ENCODE measurements around the gene CCND3. TPM values are rescaled to one million over a fixed set of nuclear protein-coding genes. Genes with fewer than 3 reads are reported as not detected.

CCND3 gene
- total and polyA plus RNA-seq, 8 donors: 37.5 to 153 (median 47.8) TPM

DNA sequence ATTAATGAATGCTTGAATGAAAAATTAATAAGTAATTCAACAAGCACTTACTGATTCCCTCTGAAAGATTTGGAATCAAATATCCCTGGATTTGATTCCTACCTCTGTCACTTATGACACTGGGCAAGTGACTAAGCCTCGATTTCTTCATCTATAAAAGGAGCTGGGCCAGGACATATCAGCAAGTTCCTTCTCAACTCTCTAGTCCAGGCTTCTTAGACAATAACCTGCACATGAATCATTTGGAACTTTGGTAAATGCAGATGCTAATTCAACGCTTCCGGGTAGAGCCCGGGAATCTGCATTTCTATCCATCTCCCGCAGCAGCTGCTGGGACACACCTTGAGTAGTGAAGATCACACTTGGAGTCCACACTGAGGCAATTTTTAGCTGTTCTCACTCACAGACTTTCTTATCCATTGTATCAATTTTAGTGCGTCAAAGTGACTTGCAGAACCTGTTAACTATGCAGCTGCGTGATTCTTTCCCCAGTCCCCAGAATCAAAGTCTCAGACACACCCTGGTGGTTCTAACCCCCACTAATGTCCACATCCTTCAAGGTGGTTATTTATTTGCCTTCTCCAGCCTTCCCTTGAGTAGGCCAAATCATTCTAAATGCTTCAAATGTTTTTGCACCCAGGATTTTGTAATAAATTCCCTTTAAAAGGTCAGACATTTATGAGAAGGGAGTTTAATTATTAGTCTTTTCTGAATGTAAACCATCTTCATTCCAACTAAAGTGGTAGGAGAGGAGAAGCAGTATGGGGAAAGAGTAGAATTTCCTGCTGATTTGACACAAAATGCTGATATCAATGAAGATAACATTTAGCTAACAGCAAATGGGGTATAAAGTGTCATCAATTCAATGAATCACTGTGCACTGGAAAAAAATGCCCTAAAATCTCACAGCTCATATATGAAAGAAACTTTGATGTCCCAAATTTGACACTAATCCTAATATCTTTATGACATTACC is 26.0 kb upstream of the CCND3 start:
- TF ChIP-seq, protein P1, sequence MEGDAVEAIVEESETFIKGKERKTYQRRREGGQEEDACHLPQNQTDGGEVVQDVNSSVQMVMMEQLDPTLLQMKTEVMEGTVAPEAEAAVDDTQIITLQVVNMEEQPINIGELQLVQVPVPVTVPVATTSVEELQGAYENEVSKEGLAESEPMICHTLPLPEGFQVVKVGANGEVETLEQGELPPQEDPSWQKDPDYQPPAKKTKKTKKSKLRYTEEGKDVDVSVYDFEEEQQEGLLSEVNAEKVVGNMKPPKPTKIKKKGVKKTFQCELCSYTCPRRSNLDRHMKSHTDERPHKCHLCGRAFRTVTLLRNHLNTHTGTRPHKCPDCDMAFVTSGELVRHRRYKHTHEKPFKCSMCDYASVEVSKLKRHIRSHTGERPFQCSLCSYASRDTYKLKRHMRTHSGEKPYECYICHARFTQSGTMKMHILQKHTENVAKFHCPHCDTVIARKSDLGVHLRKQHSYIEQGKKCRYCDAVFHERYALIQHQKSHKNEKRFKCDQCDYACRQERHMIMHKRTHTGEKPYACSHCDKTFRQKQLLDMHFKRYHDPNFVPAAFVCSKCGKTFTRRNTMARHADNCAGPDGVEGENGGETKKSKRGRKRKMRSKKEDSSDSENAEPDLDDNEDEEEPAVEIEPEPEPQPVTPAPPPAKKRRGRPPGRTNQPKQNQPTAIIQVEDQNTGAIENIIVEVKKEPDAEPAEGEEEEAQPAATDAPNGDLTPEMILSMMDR (IDR thresholded peaks at IDR 0.05): no peak

DNA sequence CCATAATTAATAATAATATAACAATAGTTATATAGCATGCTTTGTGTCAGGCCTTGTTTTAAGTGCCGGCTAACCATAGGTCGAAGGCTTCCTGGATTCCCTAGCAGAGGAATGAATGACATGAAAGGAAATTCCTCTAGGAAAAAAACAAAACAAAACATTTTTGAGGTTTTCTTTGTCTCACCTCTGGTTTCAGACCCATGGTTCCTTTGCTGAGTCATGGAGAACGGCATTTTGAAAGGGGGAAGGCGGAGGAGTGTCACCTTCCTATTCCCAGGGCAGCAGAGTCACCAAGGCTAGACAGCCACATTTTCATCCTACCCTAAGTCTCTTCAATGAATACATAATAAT is 25.3 kb upstream of the CCND3 start:
- DNase-seq: no peak
- Histone ChIP-seq H3K9me3 (no peaks in the 10 kb centered on the region), H3K4me3 (no peak overlapping the region), H3K27ac (peak overlapping the region; percentile 49 to 55), H3K4me1 (peaks cover 7 to 42% of the 10 kb centered on the region in 2 donors), H3K27me3 (no peaks in the 10 kb centered on the region), H3K36me3 (no peaks in the 10 kb centered on the region)
- ATAC-seq: peak; percentile 27
- TF ChIP-seq, protein P1 (IDR thresholded peaks at IDR 0.05): no peak
- intact Hi-C loops (cut with DNase I): no loop called here

More for the DNA sequence above, 26.0 kb upstream of the CCND3 start:
- H3K9me3 ChIP-seq: no peaks in the 10 kb centered on the region
- DNase-seq (peak in 1 of 4 donors; percentile 64), ATAC-seq (peak; percentile 88)
- H3K36me3 ChIP-seq: no peaks in the 10 kb centered on the region
- H3K4me1 ChIP-seq: peaks cover 7 to 41% of the 10 kb centered on the region in 2 donors
- H3K27me3 ChIP-seq: no peaks in the 10 kb centered on the region
- peak overlapping the region; percentile 49 to 55 for H3K27ac ChIP-seq
- no peak overlapping the region for H3K4me3 ChIP-seq
- intact Hi-C loops (cut with DNase I): no loop called here

DNA sequence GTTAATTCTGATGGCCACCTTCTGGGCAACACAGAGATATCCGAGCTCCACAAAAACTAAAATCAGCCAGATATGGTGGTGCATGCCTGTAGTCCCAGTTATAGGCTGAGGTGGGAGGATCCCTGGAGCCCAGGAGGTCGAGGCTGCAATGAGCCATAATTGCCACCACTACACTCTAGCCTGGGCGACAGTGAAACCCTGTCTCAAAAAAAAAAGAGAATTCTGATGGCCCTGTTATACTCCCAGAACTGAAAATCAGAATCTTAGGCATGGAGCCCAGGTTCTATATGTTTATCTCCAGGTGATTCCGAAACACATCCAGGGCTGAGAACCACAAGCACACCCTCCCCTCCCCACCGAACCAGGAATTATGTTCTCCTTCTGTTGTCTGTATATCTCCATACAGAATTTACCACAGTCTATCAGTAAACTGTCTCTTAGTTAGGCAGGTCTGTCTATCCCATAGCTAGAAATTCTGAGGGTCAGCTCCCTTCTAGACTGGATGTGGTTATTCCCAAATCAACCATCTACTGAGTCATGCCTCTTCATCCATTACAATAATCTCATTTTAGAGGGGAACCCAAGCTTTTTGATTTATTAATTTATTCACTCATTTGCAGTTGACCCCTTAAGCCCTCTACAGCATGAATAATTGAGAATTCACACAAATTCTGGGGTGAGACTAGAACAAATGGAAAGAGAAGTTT is 24.8 kb upstream of the CCND3 start:
- H3K36me3 ChIP-seq: no peaks in the 10 kb centered on the region
- H3K9me3 ChIP-seq: no peaks in the 10 kb centered on the region
- DNase-seq (no peak), ATAC-seq (no peak)
- H3K27ac ChIP-seq: peak overlapping the region in 1 of 2 donors; percentile 55
- TF ChIP-seq, protein P1 (IDR thresholded peaks at IDR 0.05): no peak
- peaks cover 7 to 45% of the 10 kb centered on the region in 2 donors for H3K4me1 ChIP-seq
- H3K27me3 ChIP-seq: no peaks in the 10 kb centered on the region
- H3K4me3 ChIP-seq: no peak overlapping the region
- intact Hi-C loops (cut with DNase I): no loop called here

DNA sequence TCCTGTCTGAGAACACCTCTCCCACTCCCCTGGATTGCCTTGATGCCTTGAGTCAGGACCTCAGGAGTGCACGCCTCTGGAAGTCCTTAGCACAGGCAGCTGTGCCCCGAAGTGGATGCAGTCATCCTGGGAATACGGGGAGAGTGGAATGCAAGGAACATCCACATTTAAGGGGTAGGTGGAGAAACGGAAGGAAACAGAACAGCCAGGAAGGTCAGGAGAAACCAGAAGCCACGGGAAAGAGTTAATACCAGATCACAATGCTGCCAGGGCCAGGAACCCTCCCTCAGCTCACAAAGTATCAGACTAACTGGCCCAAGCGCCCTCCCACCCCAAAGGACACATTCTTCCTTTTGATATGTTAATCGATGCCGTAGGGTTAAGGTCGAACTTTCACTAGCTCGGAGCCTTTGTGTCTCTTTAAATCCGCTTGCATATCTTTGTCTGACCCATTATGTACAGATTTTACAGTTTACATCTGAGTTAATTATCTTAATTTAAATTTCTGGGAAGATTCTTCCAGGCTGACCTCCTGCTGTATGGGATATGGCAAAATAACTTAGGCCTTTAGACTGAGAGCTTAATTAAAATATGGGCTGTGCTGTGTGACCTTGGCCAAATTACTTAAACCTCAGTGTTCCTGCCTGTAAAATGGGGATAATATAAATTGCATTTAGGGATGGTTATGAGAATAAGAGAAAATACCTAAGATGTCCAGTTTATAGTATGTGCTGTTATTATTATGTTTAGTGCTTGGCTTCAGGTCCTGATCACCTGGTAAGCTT is 24.0 kb upstream of the CCND3 start:
- intact Hi-C loops (cut with DNase I): no loop called here
- no peak for DNase-seq

More for the DNA sequence above, 24.0 kb upstream of the CCND3 start:
- Histone ChIP-seq H3K27me3 (no peaks in the 10 kb centered on the region), H3K4me1 (peaks cover 7 to 38% of the 10 kb centered on the region in 2 donors), H3K9me3 (no peaks in the 10 kb centered on the region), H3K4me3 (no peak overlapping the region), H3K27ac (no peak overlapping the region), H3K36me3 (no peaks in the 10 kb centered on the region)
- TF ChIP-seq, protein P1 (IDR thresholded peaks at IDR 0.05): no peak
- ATAC-seq: no peak
